GM23248 (cell line): Measurements from ENCODE around the gene LIN7B. TPM values are rescaled to one million over a fixed set of nuclear protein-coding genes. Genes with fewer than 3 reads are reported as not detected.
"Not testable (repeated sequence)": the region's sequence is repeated elsewhere in the genome, so short reads cannot be mapped to it uniquely, and the experiment has no call there.

ENCODE experiments used
- DNase-seq: peaks from one replicate; pipeline ENCODE4 v3.0.0-alpha.2; 2015
- H2AFZ ChIP-seq: fragments of 200-600 bp; sonication (generic); 2 replicates; pipeline ENCODE4 v1.6.1; 2016; ENCODE audit warnings: antibody characterized with exemption
- H3F3A ChIP-seq: fragments of 200-600 bp; sonication (generic); 2 replicates; pipeline ENCODE4 v1.6.1; 2016; ENCODE audit warnings: mild to moderate bottlenecking, antibody characterized with exemption, mixed run types; ENCODE audit not compliant: insufficient read depth
- H3K27ac ChIP-seq: fragments of 200-600 bp; sonication (generic); 2 replicates; pipeline ENCODE4 v1.5.1; 2016; ENCODE audit warnings: mild to moderate bottlenecking
- H3K27me3 ChIP-seq: fragments of 200-600 bp; sonication (generic); replicated peaks from 2 replicates; pipeline ENCODE4 v1.6.1; 2016; ENCODE audit warnings: mild to moderate bottlenecking; ENCODE audit not compliant: insufficient read depth
- H3K36me3 ChIP-seq: fragments of 200-600 bp; sonication (generic); 2 replicates; pipeline ENCODE4 v1.6.1; 2016; ENCODE audit warnings: low read depth, mild to moderate bottlenecking
- H3K4me1 ChIP-seq: fragments of 200-600 bp; sonication (generic); 2 replicates; pipeline ENCODE4 v1.6.1; 2016; ENCODE audit warnings: mild to moderate bottlenecking; ENCODE audit not compliant: insufficient read depth
- H3K4me2 ChIP-seq: fragments of 200-600 bp; sonication (generic); one replicate; pipeline ENCODE4 v1.6.1; 2016; ENCODE audit warnings: mild to moderate bottlenecking; ENCODE audit not compliant: unreplicated experiment
- H3K4me3 ChIP-seq: fragments of 200-600 bp; sonication (generic); 2 replicates; pipeline ENCODE4 v1.5.1; 2016; ENCODE audit warnings: mild to moderate bottlenecking
- H3K79me2 ChIP-seq: fragments of 200-600 bp; sonication (generic); 2 replicates; pipeline ENCODE4 v1.6.1; 2016; ENCODE audit warnings: mild to moderate bottlenecking; ENCODE audit not compliant: insufficient read depth
- H3K9ac ChIP-seq: fragments of 200-600 bp; sonication (generic); 2 replicates; pipeline ENCODE4 v1.6.1; 2016; ENCODE audit warnings: mild to moderate bottlenecking
- H3K9me2 ChIP-seq: fragments of 200-600 bp; sonication (generic); 2 replicates; pipeline ENCODE4 v1.6.1; 2016; ENCODE audit warnings: mixed run types, mild to moderate bottlenecking, moderate library complexity; ENCODE audit not compliant: insufficient read depth
- H3K9me3 ChIP-seq: fragments of 200-600 bp; sonication (generic); one replicate; pipeline ENCODE4 v1.6.1; 2017; ENCODE audit warnings: low read depth
- H4K20me1 ChIP-seq: fragments of 200-600 bp; sonication (generic); 2 replicates; pipeline ENCODE4 v1.6.0; 2016; ENCODE audit not compliant: insufficient read depth
- EZH2 ChIP-seq: fragments of 200-600 bp; sonication (generic); IDR thresholded peaks from 2 replicates; pipeline ENCODE4 v1.6.1; 2018; ENCODE audit warnings: antibody characterized with exemption, mild to moderate bottlenecking; ENCODE audit not compliant: insufficient read depth, poor library complexity, severe bottlenecking
- EZH2phosphoT487 ChIP-seq: fragments of 200-600 bp; sonication (generic); IDR thresholded peaks from 2 replicates; pipeline ENCODE4 v1.6.1; 2018; ENCODE audit warnings: antibody characterized with exemption, moderate library complexity, mild to moderate bottlenecking, low read depth; ENCODE audit not compliant: insufficient read depth
- WGBS, 2 experiments: methylation state at CpG; one replicate each; pipeline ENCODE4 v1.1.6; 2015 to 2017; ENCODE audit warnings: low lambda C conversion rate in 2 of 2, low coverage in 1 of 2; ENCODE audit errors: missing lambda C conversion rate in 2 of 2; 5-methylcytosine and 5-hydroxymethylcytosine counted together
- in situ Hi-C: fragments of 300-500 bp; cut with MboI; formaldehyde crosslinking; loops from 2 replicates; pipeline ENCODE4 v1.15.0; 2020
- polyA plus RNA-seq: library from polyadenylated mRNA; unstranded; fragments of >200 nt; fragmentation: Nextera tagmentation; extraction: Ambion mirVana; gene quantifications from 2 replicates; pipeline ENCODE4 v1.2.1, GENCODE V29; 2016
- total RNA-seq: library from RNA; depleted of rRNA; stranded (reverse); fragments of >200 nt; shearing (Covaris generic); gene quantifications from 2 replicates; pipeline ENCODE4 v1.2.3, GENCODE V29; 2014

LIN7B gene
- total and polyA plus RNA-seq, 2 experiments from 2014 or later = 10.7 to 11.9 TPM

DNA sequence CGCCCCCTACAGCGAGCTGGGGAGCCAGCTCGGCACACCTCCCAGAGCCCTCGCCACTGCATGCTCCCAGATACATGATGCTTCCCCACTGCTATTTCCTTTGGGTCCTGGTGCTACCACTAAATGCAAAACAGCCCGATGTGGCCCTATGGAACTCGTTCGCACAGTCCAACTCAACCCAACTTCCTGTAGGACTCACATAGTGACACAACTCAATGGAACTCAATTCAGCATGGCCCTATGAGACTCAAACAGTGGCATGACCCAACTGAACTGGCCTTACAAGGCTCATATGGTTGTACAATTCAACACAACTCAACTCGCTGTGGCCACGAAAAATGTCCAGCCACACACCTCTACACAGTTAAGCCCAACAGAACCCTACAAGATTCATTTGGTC is 45.1 kb upstream of the LIN7B start:
- H2AFZ ChIP-seq = no peak overlapping the region
- no peak overlapping the region for H3K9ac ChIP-seq
- H3F3A ChIP-seq = peaks cover 6% of the 10 kb centered on the region; the same call in 1 of the 2 replicates
- in situ Hi-C loops = no loop called here
- no peak overlapping the region for H3K4me3 ChIP-seq
- WGBS, 2 experiments = 92 to 93% methylated on average over 9 of the region's 9 CpGs
- H3K27ac ChIP-seq = no peak overlapping the region
- H3K4me1 ChIP-seq = no peaks in the 10 kb centered on the region
- no peaks in the 10 kb centered on the region for H3K9me2 ChIP-seq
- no peaks in the 10 kb centered on the region for H4K20me1 ChIP-seq
- no peak overlapping the region for H3K4me2 ChIP-seq
- no peak for DNase-seq
- TF ChIP-seq EZH2 (no peak), EZH2phosphoT487 (no peak)
- no peaks in the 10 kb centered on the region for H3K9me3 ChIP-seq
- H3K79me2 ChIP-seq = no peaks in the 10 kb centered on the region
- no peaks in the 10 kb centered on the region for H3K36me3 ChIP-seq
- peaks cover 6% of the 10 kb centered on the region; the same call in 1 of the 2 replicates for H3K27me3 ChIP-seq

- no peak for DNase-seq
- Histone ChIP-seq H3K36me3 (no peaks in the 10 kb centered on the region), H3K27ac (no peak overlapping the region), H3K4me2 (no peak overlapping the region), H4K20me1 (no peaks in the 10 kb centered on the region), H3K4me3 (no peak overlapping the region), H3K9me2 (no peaks in the 10 kb centered on the region), H3K4me1 (no peaks in the 10 kb centered on the region), H3F3A (peaks cover 6% of the 10 kb centered on the region; the same call in 1 of the 2 replicates), H3K79me2 (no peaks in the 10 kb centered on the region), H2AFZ (no peak overlapping the region), H3K27me3 (peaks cover 6% of the 10 kb centered on the region; the same call in 1 of the 2 replicates), H3K9ac (no peak overlapping the region), H3K9me3 (no peaks in the 10 kb centered on the region)
- in situ Hi-C loops = no loop called here
- WGBS, 2 experiments = 95 to 96% methylated on average over 21 of the region's 21 CpGs
- TF ChIP-seq EZH2phosphoT487 (no peak), EZH2 (no peak)
Observed at GRCh38 chr19:49070416-49070815, 43.8 kb upstream of the LIN7B start.

GRCh38 chr19:49071860-49072547 is 42.2 kb upstream of the LIN7B start:
- no peak overlapping the region for H3K4me2 ChIP-seq
- TF ChIP-seq EZH2phosphoT487 = no peak
- no peak for TF ChIP-seq EZH2
- no peaks in the 10 kb centered on the region for H3K9me2 ChIP-seq
- peak overlapping the region; percentile 48; the same call in 1 of the 2 replicates for H2AFZ ChIP-seq
- no peak overlapping the region for H3K9ac ChIP-seq
- H3K27ac ChIP-seq = no peak overlapping the region
- 0 out of 2 replicates have a peak overlapping the region, but pooled peaks have one; percentile 22 for H3K4me3 ChIP-seq
- H4K20me1 ChIP-seq = no peaks in the 10 kb centered on the region
- H3K4me1 ChIP-seq = no peaks in the 10 kb centered on the region
- 7 to 9% methylated on average over 73 to 82 of the region's 93 CpGs for WGBS, 2 experiments
- in situ Hi-C loops = no loop called here
- H3K36me3 ChIP-seq = no peaks in the 10 kb centered on the region
- H3F3A ChIP-seq = peaks cover 4% of the 10 kb centered on the region; the same call in 1 of the 2 replicates
- H3K27me3 ChIP-seq = peaks cover 6% of the 10 kb centered on the region; the same call in 1 of the 2 replicates
- H3K79me2 ChIP-seq = no peaks in the 10 kb centered on the region
- no peaks in the 10 kb centered on the region for H3K9me3 ChIP-seq
- peak; percentile 45 for DNase-seq

GRCh38 chr19:49073514-49074378 is 40.4 kb upstream of the LIN7B start:
- TF ChIP-seq EZH2 (peak; percentile 14), EZH2phosphoT487 (no peak)

GRCh38 chr19:49074869-49075268 is 39.3 kb upstream of the LIN7B start:
- H2AFZ ChIP-seq, H4K20me1 ChIP-seq, H3K79me2 ChIP-seq, H3K9ac ChIP-seq, H3K4me1 ChIP-seq, H3K9me3 ChIP-seq, in situ Hi-C loops, H3K9me2 ChIP-seq, H3K27ac ChIP-seq, H3K27me3 ChIP-seq, H3F3A ChIP-seq, H3K4me2 ChIP-seq, H3K4me3 ChIP-seq, H3K36me3 ChIP-seq: not testable (repeated sequence)
- DNase-seq = peak; percentile 76
- 11 to 14% methylated on average over 9 of the region's 9 CpGs for WGBS, 2 experiments

More at GRCh38 chr19:49073514-49074378, 40.4 kb upstream of the LIN7B start:
- Histone ChIP-seq H3K9ac (no peak overlapping the region), H4K20me1 (no peaks in the 10 kb centered on the region), H2AFZ (no peak overlapping the region), H3F3A (no peaks in the 10 kb centered on the region), H3K4me1 (no peaks in the 10 kb centered on the region), H3K4me2 (no peak overlapping the region), H3K9me2 (no peaks in the 10 kb centered on the region), H3K27ac (no peak overlapping the region), H3K4me3 (no peak overlapping the region), H3K9me3 (no peaks in the 10 kb centered on the region), H3K27me3 (peaks cover 6% of the 10 kb centered on the region; the same call in 1 of the 2 replicates), H3K79me2 (no peaks in the 10 kb centered on the region), H3K36me3 (no peaks in the 10 kb centered on the region)
- in situ Hi-C loops = no loop called here
- WGBS, 2 experiments = 64 to 66% methylated on average over 20 to 23 of the region's 23 CpGs
- DNase-seq = peak; percentile 45
